GM12865 (cell line): ENCODE data around the gene CA10.

ENCODE experiments used
- DNase-seq: peaks from one replicate; pipeline ENCODE4 v3.0.0; 2010; ENCODE audit warnings: low read depth
- H3K4me3 ChIP-seq: 2 replicates; pipeline ENCODE4 v1.5.1; 2011; ENCODE audit warnings: mild to moderate bottlenecking, low read depth, low read length, control low read depth
- TF ChIP-seq, protein P1 (sequence below): IDR thresholded peaks from 2 replicates; pipeline ENCODE4 v1.5.1; 2011; ENCODE audit warnings: low read length, control low read depth, low read depth, inconsistent platforms; ENCODE audit not compliant: insufficient read depth; ENCODE audit errors: missing control alignments

The CA10 gene

DNA sequence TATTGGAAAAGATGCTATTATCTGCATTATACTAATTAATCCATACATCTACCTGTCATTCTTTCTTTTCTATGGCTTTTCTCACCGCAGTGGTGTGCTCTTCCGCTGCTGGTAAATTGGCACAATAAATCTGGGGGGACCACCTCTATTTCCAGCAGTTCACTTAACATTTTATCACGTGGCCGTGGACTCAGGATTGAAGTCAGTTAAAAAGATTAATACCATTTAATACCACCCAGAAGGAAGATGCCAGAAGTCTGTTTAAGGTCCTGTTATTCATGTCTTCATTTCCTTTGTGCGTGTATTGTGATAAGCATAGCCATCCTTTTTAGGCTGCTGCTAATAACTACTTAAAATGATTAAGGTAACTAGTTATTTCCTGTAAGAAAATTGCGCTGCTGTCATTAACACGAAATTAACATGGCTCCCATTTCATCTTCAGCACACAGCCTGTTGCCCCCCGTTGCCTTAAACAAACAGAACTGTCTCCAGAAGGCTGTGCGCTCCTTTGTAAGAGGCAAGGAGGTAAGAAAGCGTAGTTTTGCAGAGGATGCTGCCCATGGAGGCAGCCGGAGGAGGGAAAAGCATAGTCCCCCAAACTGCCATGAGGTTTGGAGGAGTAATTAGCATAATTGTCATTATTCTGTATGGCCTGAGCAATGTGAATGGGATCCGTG is 483.8 kb downstream of the CA10 start:
- TF ChIP-seq, protein P1, sequence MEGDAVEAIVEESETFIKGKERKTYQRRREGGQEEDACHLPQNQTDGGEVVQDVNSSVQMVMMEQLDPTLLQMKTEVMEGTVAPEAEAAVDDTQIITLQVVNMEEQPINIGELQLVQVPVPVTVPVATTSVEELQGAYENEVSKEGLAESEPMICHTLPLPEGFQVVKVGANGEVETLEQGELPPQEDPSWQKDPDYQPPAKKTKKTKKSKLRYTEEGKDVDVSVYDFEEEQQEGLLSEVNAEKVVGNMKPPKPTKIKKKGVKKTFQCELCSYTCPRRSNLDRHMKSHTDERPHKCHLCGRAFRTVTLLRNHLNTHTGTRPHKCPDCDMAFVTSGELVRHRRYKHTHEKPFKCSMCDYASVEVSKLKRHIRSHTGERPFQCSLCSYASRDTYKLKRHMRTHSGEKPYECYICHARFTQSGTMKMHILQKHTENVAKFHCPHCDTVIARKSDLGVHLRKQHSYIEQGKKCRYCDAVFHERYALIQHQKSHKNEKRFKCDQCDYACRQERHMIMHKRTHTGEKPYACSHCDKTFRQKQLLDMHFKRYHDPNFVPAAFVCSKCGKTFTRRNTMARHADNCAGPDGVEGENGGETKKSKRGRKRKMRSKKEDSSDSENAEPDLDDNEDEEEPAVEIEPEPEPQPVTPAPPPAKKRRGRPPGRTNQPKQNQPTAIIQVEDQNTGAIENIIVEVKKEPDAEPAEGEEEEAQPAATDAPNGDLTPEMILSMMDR, result no peak
- DNase-seq, result no peak
- H3K4me3 ChIP-seq, result no peak overlapping the region

DNA sequence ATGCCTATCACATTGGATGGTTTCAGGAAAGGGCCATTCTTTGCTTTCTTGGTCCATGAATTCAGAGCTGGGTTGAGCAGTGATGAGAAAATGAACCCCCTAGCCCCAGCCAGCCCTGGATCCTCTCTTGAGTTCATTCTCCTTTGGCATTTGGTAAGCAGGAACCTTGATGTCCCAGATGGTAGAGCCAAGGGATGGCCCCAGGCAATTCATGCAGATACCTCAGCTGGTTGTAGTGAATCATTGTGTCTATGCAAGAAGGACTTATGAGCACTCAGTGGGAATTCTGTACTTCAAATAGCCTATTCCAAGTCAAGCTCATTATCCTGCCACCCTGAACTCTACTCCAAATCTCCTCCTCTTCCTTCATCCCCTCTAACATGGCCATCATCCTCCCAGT is 485.4 kb downstream of the CA10 start:
- TF ChIP-seq, protein P1, result no peak
- no peak overlapping the region for H3K4me3 ChIP-seq
- DNase-seq, result no peak

DNA sequence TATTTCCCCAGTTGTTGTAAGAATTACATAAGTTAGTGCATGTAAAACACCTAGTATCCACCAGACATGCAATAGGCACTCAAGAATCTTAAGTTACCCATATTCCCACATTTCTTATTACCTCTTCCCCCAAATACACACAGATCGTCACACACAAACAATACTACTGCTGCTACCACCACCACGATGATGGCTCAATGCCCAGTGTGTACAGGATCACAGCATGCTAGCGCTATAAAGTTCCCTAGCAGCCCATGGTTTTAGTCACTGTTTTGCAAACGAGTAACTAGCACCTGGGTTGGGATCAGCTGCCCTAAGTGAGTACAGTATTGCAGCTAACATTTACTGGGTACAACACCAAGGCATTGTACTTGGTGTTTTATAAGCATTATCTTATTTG is 486.4 kb downstream of the CA10 start:
- no peak for DNase-seq
- TF ChIP-seq, protein P1, result no peak
- no peak overlapping the region for H3K4me3 ChIP-seq

DNA sequence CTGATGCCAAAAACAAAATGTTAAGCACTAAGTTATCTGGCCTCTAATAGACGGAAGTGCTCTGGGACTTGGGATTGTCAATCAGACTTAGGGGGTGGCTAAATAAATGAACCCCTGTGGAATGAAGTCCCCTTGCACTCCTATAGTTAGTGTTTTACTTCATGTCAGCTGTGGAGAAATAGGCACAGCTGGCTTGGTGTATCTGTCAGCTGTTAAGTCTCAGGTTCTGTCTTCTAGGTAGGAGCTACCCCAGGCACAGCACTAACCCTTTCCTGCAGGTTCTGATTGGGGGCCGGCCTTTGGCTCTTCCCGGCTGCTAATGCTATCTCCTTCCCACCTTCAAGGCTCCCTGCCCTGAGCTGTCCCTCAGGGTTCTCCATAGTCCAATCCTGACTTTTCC is 487.6 kb downstream of the CA10 start:
- DNase-seq, result no peak

DNA sequence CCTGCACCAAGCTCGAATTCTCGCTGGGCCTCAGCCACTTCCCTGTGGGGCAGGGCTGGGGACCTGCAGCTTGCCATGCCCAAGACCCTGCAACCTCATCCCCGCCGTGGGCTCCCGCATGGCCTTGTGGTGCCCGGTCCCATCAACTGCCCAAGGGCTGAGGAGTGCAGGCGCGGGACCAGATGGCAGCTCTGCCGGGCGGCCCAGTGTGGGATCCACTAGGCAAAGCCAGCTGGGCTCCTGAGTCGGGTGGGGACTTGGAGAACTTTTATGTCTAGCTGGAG is 489.6 kb downstream of the CA10 start:
- no peak for DNase-seq
- no peak overlapping the region for H3K4me3 ChIP-seq
- TF ChIP-seq, protein P1, result no peak

More for the DNA sequence above, 487.6 kb downstream of the CA10 start:
- no peak overlapping the region for H3K4me3 ChIP-seq
- TF ChIP-seq, protein P1, result no peak

DNA sequence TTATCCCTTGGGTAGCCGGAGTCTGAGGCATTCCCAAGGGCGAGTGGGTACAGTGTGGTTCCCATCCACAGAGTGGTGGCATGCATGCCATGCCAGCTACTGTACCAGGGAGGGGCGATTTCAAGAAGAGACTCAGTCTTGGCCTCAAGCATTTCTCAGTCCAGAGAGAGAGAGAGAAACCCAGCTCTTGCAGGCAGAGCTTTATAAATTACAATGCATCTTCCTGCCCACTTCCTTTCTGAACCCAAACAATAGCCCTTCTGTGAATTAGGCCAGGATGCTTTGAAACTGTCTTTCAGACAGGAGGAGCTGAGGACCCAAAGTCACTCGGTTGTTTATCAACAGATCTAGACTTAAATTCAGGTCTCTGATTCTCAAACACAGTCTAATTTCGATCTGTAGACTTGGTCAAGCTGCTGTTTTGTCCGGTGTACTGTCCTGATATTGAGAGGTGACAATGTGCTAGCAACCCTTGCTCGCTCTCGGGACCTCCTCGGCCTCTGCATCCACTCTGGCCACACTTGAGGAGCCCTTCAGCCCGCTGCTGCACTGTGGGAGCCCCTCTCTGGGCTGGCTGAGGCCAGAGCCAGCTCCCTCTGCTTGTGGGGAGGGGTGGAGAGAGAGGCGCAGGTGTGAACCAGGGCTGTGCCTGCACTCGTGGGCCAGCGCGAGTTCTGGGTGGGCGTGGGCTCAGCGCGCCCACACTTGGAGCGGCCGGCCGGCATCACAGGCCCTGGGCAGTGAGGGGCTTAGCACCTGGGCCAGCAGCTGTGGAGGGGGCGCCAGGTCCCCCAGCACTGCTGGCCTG is 490.2 kb downstream of the CA10 start:
- H3K4me3 ChIP-seq, result no peak overlapping the region
- DNase-seq, result no peak
- TF ChIP-seq, protein P1, result no peak

DNA sequence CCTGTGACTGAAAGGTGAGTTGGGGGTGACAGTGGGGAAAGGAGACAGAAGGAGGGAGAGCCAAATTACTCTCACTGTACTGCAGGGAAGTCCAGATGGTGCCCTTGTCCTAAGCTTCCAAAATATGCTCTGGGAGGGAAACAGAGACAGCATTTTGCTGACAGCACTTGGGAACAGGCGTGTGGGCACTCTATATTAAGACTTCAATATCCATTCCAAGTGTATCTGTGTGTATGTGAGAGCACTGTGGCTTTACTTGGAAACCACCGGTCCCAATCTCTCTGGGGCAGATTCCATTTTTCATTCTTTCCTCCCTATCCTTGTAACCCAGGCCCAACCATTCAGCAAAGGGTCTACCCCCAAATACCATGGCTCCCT is 490.8 kb downstream of the CA10 start:
- TF ChIP-seq, protein P1, result no peak
- no peak for DNase-seq
- no peak overlapping the region for H3K4me3 ChIP-seq
